Islet precursor cell (in vitro differentiated cells): ENCODE results near the gene CPNE6.

Source experiments
- DNase-seq: peaks from one replicate; pipeline ENCODE4 v3.0.0-alpha.2; 2018

The CPNE6 gene

GRCh38 chr14:24070285-24071143 lies 848 bp upstream of the CPNE6 start:
- DNase-seq, result no peak

- no peak for DNase-seq
Observed at GRCh38 chr14:24071836-24072430, 571 bp downstream of the CPNE6 start.

DNA sequence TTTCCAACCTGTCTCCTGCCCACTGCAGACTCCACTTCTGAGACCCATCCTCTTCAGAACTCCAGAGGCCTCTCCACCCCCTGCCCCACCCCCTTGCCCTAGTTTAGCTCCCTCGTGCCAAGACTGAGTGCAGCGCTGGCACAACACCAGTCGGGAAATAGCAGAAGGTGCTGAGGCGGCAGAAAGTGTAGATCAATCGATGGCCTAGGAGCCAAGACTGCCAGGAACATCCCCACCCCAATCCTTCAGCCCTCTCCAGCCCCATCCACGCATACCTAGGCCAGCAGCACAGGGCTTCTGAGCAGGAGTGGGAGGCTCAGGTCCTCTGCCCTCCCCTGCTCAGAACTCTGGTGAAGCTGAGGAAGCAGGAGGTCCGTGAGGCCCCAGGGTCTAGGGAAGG lies 1.1 kb downstream of the CPNE6 start:
- DNase-seq, result no peak

- DNase-seq, result no peak
Observed at GRCh38 chr14:24072881-24073877, 1.8 kb downstream of the CPNE6 start.

- DNase-seq, result no peak
Observed at GRCh38 chr14:24074625-24075484, 3.5 kb downstream of the CPNE6 start.

DNA sequence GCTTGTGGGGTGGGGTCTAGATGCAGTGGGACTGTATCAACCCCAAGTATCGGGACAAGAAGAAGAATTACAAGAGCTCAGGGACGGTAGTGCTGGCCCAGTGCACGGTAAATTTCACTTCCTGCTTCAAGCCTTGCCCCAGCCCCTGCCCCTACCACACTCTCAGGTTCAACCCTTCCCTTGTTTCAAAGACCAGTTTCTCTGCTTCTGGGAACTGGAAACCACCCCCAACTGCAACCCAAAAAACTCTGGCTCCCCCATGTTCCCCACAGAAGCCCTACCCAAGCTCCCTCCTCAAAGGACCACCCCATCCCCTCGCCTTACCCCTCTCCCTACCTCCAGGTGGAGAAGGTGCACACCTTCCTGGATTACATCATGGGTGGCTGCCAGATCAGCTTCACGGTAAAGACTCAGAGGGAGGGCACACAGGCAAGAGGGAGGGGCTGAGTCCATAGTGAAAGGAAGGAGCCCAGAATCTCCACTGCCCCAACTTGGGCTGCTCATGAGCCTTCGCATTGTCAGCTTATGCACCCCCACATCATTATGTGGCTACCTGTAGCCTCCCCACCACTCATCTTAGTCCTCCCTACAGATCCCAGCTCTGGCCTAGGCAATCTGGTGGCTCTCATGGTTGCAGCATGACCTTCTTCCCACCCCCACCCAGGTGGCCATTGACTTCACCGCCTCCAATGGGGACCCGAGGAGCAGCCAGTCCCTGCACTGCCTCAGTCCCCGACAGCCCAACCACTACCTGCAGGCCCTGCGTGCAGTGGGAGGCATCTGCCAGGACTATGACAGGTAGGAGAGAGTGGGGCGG lies 4.3 kb downstream of the CPNE6 start:
- DNase-seq, result no peak

DNA sequence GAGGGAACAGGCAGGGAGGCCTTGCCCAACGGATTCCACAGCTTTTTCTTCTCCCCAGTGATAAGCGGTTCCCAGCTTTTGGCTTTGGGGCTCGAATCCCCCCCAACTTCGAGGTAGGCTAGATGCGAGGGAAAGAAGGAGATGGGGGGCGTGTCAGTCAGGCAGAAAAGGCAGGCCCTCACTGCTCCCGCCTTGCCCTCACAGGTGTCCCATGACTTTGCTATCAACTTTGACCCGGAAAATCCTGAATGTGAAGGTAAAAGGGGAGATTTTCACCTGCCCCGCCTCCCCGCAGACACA lies 4.9 kb downstream of the CPNE6 start:
- DNase-seq, result no peak

- DNase-seq, result no peak
Observed at GRCh38 chr14:24077086-24077485, 5.7 kb downstream of the CPNE6 start.

DNA sequence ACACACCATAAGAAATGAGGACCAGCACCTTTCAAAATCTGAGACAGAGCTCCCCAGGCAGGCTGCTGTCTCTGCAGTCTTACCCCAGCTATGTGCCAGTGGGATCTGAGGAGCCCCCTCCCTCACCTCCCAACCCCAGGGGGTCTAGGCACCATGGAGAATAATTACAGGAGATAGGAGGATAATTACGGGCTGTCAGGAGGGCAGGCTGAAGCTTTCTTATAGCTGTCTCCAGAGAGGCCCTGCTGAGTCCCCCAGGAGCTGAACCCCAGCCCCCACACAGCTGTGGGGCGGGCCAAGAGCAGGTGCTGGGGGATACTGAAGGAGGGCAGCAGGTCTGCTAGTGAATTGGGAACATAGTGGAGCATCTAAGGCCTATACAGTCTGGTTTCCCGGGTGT lies 6.8 kb downstream of the CPNE6 start:
- DNase-seq, result no peak

- peak; percentile 76 for DNase-seq
Observed at GRCh38 chr14:24079491-24080141, 8.3 kb downstream of the CPNE6 start.

GRCh38 chr14:24080142-24080530 lies 8.8 kb downstream of the CPNE6 start:
- no peak for DNase-seq

DNA sequence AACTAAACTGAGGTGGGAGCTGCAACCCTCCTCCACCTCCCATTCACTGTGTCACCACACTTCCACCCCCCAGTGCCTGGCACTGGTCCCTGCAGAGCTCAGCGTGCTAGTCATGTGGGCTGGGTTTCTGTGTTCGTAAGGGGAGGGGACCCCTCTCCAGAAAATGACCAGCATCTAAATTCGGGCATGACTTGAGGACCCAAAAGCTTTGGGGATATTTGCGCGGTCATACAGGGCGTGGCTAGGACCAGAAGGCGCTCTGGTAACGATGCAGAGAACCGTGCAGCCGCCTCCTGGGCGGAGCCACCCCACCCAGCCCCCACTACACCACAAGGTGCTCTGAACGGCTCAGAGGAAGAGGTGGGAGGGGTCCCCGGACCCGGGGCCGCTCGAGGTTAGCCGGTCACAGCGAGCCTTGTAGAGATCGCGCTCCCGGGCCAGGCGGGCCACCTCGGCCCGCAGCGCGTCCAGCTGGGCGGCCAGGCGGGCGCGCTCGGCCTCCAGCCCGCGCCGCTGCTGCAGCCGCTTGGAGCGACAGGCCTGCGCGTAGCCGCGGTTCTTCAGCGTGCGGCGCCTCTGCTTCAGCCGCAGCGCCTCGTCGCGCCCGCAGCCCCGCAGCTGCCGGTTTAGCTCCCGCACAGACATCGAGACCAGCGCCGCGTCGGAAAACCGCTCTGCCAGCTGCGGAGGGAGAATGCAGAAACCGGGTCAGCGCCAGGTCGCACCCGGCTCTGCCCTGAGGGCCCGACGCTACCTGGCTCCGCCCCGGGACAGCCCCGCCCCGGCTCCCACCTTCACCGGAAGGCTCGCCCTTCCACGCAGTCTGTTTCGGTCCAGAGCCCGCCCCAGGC lies 9.8 kb downstream of the CPNE6 start:
- DNase-seq, result peak; percentile 72

DNA sequence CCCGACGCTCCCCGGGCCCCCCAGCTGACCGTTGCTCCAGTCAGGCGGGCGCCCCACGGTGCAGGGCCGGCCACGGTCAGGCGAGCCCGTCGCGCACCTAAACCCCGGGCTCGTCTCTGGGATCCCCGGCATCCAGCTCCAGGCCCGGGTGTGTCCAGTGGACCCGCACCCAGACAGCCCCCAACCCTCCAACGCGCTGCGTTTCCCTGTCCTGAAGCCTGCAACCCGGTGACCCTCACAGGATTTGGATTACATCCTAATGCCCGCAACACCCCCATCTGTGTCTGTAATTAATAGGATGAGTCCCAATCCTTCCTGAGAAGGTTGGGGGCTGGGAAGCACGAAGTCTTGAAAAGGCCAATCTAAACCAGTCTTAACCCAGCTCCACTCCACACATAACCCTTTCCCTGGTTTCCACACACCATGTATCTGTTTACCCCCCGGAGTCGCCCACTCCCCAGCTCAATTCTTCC lies 10.4 kb downstream of the CPNE6 start:
- DNase-seq, result no peak

- no peak for DNase-seq
Observed at GRCh38 chr14:24082411-24083080, 11.2 kb downstream of the CPNE6 start.

DNA sequence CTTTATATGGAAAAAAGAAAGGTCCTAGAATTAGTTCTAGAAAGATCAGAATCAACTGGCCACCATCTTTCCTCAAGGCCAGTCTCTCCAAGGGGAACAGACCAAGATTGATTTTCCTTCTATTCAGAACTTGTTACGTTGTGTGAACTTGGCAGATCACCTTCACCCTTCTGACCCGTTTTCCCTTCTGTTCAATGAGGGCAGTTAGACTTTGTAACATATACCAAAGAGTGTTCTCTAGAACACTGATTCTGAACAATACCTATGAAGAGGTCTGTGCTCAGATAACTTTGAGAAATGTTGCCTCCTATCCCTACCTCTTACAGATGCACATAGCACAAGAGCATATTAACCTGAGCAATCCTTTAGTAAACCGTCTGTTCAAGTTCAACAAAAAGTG lies 12.1 kb downstream of the CPNE6 start:
- DNase-seq, result no peak

- no peak for DNase-seq
Observed at GRCh38 chr14:24084440-24084839, 13.1 kb downstream of the CPNE6 start.

DNA sequence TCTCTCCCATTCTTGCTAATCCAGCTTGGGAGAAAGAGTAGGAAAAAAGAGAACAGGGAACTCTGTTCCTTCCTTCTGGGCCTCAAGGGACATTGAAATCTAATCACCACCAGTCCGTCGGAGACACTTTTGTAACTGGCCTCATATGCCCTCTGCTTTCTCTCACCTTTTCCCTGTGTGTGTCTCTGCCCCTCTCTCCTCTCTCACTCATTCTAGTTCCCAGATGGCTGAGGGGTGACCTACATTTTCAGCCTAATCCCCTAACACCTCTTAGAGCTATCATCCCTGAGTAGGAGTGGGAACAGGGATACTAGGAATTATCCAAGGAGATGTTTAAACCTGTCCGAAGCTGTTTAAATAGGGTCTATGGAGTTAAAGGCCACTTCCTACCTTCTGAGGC lies 13.9 kb downstream of the CPNE6 start:
- DNase-seq, result no peak

DNA sequence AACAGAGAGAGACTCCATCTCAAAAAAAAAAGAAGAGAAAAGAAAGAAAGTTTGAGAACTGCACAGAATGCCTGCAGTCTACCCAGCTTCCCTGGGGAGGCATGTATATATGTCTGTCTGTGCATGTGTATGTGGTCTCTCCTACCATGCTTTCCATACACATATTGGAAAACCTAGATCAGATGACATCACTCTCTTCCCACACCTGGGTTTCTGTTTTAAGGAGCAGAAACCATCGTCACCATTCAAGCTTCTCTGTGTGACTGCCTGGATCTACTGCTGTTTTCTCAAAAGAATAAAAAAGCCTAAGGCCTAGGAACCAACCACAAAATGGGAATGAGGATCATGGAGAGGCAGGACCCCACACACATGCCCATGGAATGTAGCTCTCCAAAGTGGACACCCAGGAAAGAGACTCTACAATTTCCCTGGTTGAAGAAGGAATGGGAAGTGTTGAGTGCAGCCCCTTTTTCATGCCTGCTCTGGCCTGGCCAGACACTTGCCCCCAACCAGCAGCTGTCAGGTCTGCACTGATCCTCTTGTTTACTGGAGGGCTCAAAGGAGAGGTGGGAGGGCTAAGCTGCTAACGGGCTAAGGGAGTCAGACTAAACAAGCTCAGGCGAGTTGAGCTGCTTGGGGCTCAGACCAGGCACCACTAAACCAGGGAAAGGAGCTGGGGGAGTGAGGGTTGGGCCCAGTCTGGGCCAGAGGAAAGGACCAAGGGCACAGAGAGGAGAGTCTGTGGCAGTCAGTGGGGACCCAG lies 15.0 kb downstream of the CPNE6 start:
- peak; percentile 47 for DNase-seq

DNA sequence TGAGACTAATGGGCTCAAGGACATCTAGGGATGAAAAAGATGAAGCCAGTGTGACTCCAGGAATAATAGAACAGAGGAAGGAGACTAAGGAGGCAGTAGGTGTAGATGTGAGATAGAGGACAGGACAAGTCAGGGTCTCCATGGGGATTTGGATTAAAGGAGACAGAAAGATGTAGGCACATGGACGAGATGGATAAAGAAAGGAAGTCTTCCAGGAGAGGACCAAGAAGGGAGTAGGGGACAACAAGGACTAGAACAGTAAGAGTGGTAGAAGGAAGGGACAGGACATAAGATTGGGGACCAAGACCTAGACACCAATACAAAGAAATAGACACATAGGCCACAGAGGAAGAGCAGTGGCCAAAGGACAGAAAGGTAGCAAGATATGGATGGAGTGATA lies 15.6 kb downstream of the CPNE6 start:
- DNase-seq, result no peak
